ENCODE data around the gene PHAF1.

GRCh38 chr16:67144943-67145342 is 35.2 kb downstream of the PHAF1 start:
- TF ChIP-seq GATA3 (IDR thresholded peaks at IDR 0.05; ENCODE audit: low read depth, low read length) = no peak
- no peak for TF ChIP-seq GATA2 (IDR thresholded peaks at IDR 0.05; ENCODE audit: low read depth, low read length)
